ENCODE data around the gene CCSER1. TPM values are rescaled to one million over a fixed set of nuclear protein-coding genes. Genes with fewer than 3 reads are reported as not detected.

The CCSER1 gene
- total RNA-seq, 3 donors from 2014 or later (not counting 1 experiment from before 2014, with no cell fraction given) = 0.87 to 1.1 (median 1.1) TPM

DNA sequence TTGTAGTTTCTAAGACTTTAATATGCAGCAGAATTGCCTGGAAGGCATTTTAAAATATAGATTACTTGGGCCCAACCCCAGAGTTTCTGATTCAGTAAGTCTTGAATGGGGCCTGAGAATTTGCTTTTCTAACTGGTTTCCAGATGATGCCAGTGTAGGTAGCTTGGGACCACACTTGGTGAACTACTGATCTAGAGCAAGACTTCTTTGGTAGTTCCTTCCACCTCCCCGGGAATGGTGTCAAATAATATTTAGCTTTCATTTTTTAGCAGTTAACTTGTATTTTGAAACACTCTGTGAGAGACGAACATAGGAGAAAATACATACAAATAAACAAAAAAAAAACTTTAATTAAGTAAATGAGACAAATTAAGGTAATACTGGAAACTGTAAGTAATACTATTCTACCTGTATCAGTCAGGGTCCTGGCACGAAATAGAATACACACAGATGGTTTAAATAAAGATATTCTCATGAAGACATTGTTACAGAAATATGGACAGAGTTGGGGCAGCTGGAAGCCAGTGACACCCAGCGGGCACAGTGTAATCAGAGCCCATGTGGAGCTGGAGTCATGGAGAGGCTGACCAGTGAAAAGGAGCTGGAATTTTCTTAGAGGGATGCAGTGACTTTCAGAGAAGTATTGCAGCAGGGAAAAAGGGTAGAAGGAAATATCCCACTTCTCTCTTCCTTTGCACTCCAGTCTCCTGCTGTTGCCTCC is 905.7 kb downstream of the CCSER1 start:
- H3K4me3 Mint-ChIP-seq = no peak overlapping the region
- intact Hi-C loops (cut with micrococcal nuclease) = no loop called here
- Histone ChIP-seq H3K9me3 (ENCODE audit: control insufficient read depth, insufficient read depth, low read length) (no peaks in the 10 kb centered on the region), H3K4me3 (ENCODE audit: low read length) (no peak overlapping the region), H3K27me3 (ENCODE audit: control insufficient read depth, insufficient read depth, low read length) (no peaks in the 10 kb centered on the region), H3K4me1 (ENCODE audit: control insufficient read depth, insufficient read depth, low read length) (no peaks in the 10 kb centered on the region), H3K27ac (ENCODE audit: low read length) (no peak overlapping the region), H3K36me3 (ENCODE audit: control insufficient read depth, insufficient read depth, low read length) (no peaks in the 10 kb centered on the region)
- no peak for ATAC-seq
- peaks cover 5% of the 10 kb centered on the region for H3K36me3 Mint-ChIP-seq
- no peaks in the 10 kb centered on the region for H3K27me3 Mint-ChIP-seq (ENCODE audit: low read depth in 2 of 2)
- 45% methylated on average over 2 of the region's 4 CpGs for WGBS (ENCODE audit: insufficient coverage)
- H3K4me1 Mint-ChIP-seq = no peaks in the 10 kb centered on the region
- H3K9me3 Mint-ChIP-seq = peaks cover 10 to 11% of the 10 kb centered on the region in 2 donors
- TF ChIP-seq, protein P1, sequence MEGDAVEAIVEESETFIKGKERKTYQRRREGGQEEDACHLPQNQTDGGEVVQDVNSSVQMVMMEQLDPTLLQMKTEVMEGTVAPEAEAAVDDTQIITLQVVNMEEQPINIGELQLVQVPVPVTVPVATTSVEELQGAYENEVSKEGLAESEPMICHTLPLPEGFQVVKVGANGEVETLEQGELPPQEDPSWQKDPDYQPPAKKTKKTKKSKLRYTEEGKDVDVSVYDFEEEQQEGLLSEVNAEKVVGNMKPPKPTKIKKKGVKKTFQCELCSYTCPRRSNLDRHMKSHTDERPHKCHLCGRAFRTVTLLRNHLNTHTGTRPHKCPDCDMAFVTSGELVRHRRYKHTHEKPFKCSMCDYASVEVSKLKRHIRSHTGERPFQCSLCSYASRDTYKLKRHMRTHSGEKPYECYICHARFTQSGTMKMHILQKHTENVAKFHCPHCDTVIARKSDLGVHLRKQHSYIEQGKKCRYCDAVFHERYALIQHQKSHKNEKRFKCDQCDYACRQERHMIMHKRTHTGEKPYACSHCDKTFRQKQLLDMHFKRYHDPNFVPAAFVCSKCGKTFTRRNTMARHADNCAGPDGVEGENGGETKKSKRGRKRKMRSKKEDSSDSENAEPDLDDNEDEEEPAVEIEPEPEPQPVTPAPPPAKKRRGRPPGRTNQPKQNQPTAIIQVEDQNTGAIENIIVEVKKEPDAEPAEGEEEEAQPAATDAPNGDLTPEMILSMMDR (IDR thresholded peaks at IDR 0.05) = no peak
- H3K27ac Mint-ChIP-seq = no peak overlapping the region
- no peak for DNase-seq

DNA sequence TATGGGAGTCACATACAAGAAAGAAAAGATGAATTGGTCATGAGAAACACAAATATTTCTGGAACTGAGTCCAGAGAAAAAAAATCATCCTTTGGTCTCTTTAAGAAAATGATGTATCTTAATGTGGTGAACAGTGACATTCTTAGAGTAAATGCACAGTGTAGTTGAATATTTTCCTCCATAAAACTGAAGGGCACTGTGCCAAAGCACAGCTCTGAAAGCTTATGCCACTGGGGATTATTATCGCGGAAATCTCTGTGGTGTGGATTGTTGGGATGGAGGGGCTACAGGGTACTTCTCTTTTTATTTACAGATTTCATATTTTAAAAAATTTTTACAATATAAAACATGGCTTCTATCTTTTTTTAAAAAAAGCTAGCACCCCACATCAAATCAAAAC is 908.1 kb downstream of the CCSER1 start:
- Mint-ChIP-seq H3K27ac (no peak overlapping the region), H3K4me3 (no peak overlapping the region), H3K9me3 (peaks cover 10% of the 10 kb centered on the region in 2 donors), H3K4me1 (no peaks in the 10 kb centered on the region), H3K27me3 (ENCODE audit: low read depth in 2 of 2) (no peaks in the 10 kb centered on the region), H3K36me3 (peaks cover 5% of the 10 kb centered on the region)
- H3K4me1 ChIP-seq (ENCODE audit: control insufficient read depth, insufficient read depth, low read length) = no peaks in the 10 kb centered on the region
- TF ChIP-seq, protein P1 (IDR thresholded peaks at IDR 0.05) = no peak
- intact Hi-C loops (cut with micrococcal nuclease) = no loop called here
- ATAC-seq (no peak), DNase-seq (no peak)
- no peak overlapping the region for H3K27ac ChIP-seq (ENCODE audit: low read length)
- H3K9me3 ChIP-seq (ENCODE audit: control insufficient read depth, insufficient read depth, low read length) = no peaks in the 10 kb centered on the region
- no peak overlapping the region for H3K4me3 ChIP-seq (ENCODE audit: low read length)
- no peaks in the 10 kb centered on the region for H3K36me3 ChIP-seq (ENCODE audit: control insufficient read depth, insufficient read depth, low read length)
- no peaks in the 10 kb centered on the region for H3K27me3 ChIP-seq (ENCODE audit: control insufficient read depth, insufficient read depth, low read length)
- no CpG with 5 or more reads among the region's 2 CpGs for WGBS (ENCODE audit: insufficient coverage)

DNA sequence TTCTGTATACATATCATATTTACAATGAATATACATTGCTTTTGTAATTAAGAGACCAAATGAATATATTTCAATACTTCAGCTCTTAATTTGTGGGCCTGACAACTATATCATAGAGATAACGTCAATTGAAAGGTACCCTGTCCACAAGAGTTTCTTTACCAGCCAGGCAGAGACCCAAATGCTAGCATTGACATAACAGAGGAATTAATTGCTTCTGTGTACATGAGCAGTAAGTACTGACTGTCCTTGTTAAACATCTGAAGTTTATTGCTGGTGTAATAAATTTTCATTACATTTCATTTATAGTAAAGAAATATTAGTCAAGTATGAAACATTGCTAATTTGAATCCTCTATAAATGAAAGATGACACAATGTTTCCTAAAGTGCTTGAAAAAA is 910.8 kb downstream of the CCSER1 start:
- Histone ChIP-seq H3K27me3 (ENCODE audit: control insufficient read depth, insufficient read depth, low read length) (no peaks in the 10 kb centered on the region), H3K9me3 (ENCODE audit: control insufficient read depth, insufficient read depth, low read length) (peaks cover 3% of the 10 kb centered on the region), H3K27ac (ENCODE audit: low read length) (no peak overlapping the region), H3K4me3 (ENCODE audit: low read length) (no peak overlapping the region), H3K36me3 (ENCODE audit: control insufficient read depth, insufficient read depth, low read length) (no peaks in the 10 kb centered on the region), H3K4me1 (ENCODE audit: control insufficient read depth, insufficient read depth, low read length) (no peaks in the 10 kb centered on the region)
- no peak overlapping the region for H3K27ac Mint-ChIP-seq
- no peak for ATAC-seq
- H3K9me3 Mint-ChIP-seq = peaks cover 6 to 9% of the 10 kb centered on the region in 2 donors
- 75% methylated on average over 1 of the region's 1 CpG for WGBS (ENCODE audit: insufficient coverage)
- peaks cover 9% of the 10 kb centered on the region for H3K36me3 Mint-ChIP-seq
- TF ChIP-seq, protein P1 (IDR thresholded peaks at IDR 0.05) = no peak
- H3K4me3 Mint-ChIP-seq = no peak overlapping the region
- no peaks in the 10 kb centered on the region for H3K27me3 Mint-ChIP-seq (ENCODE audit: low read depth in 2 of 2)
- DNase-seq = no peak
- no peaks in the 10 kb centered on the region for H3K4me1 Mint-ChIP-seq
- intact Hi-C loops (cut with micrococcal nuclease) = no loop called here

DNA sequence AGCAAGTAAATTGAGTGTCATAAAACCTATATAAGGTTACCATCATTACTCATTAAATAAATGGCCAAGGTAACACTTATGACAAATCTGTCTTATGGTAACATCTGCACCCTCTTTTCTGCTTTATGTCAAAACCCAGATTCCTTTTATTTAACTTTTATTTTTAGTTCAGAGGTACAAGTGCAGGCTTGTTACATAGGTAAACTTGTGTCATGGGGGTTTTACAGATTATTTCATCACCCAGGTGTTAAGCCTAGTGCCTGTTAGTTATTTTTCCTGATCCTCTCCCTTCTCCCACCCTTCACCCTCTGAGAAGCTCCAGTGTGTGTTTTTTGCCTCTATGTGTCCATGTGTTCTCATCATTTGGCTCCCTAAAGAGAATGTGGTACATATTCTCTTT is 930.7 kb downstream of the CCSER1 start:
- H3K36me3 Mint-ChIP-seq = no peaks in the 10 kb centered on the region

More for the DNA sequence above, 930.7 kb downstream of the CCSER1 start:
- H3K9me3 ChIP-seq (ENCODE audit: control insufficient read depth, insufficient read depth, low read length) = peaks cover 3% of the 10 kb centered on the region
- H3K9me3 Mint-ChIP-seq = peaks cover 8 to 14% of the 10 kb centered on the region in 2 donors
- no peaks in the 10 kb centered on the region for H3K4me1 Mint-ChIP-seq
- no peak for ATAC-seq
- DNase-seq = no peak
- H3K4me1 ChIP-seq (ENCODE audit: control insufficient read depth, insufficient read depth, low read length) = no peaks in the 10 kb centered on the region
- H3K4me3 ChIP-seq (ENCODE audit: low read length) = no peak overlapping the region
- H3K36me3 ChIP-seq (ENCODE audit: control insufficient read depth, insufficient read depth, low read length) = no peaks in the 10 kb centered on the region
- no peak overlapping the region for H3K27ac Mint-ChIP-seq
- TF ChIP-seq, protein P1 (IDR thresholded peaks at IDR 0.05) = no peak
- H3K27me3 ChIP-seq (ENCODE audit: control insufficient read depth, insufficient read depth, low read length) = no peaks in the 10 kb centered on the region
- H3K27me3 Mint-ChIP-seq (ENCODE audit: low read depth in 2 of 2) = no peaks in the 10 kb centered on the region
- intact Hi-C loops (cut with micrococcal nuclease) = no loop called here
- no peak overlapping the region for H3K27ac ChIP-seq (ENCODE audit: low read length)
- H3K4me3 Mint-ChIP-seq = no peak overlapping the region
